OCI-LY3 (cell line): ENCODE results near the gene UBR7.

Source experiments
- EZH2phosphoT487 ChIP-seq: fragments of 200-600 bp; shearing (Covaris generic); IDR thresholded peaks from 2 replicates; pipeline ENCODE4 v1.6.1; 2018; ENCODE audit warnings: antibody characterized with exemption, mixed run types, low read depth
- TF ChIP-seq, protein P1 (sequence below): fragments of 200-600, 300-600 bp; sonication (generic); IDR thresholded peaks from 2 replicates; pipeline ENCODE4 v1.5.1; 2014; ENCODE audit warnings: antibody characterized with exemption, low read length, low read depth

DNA sequence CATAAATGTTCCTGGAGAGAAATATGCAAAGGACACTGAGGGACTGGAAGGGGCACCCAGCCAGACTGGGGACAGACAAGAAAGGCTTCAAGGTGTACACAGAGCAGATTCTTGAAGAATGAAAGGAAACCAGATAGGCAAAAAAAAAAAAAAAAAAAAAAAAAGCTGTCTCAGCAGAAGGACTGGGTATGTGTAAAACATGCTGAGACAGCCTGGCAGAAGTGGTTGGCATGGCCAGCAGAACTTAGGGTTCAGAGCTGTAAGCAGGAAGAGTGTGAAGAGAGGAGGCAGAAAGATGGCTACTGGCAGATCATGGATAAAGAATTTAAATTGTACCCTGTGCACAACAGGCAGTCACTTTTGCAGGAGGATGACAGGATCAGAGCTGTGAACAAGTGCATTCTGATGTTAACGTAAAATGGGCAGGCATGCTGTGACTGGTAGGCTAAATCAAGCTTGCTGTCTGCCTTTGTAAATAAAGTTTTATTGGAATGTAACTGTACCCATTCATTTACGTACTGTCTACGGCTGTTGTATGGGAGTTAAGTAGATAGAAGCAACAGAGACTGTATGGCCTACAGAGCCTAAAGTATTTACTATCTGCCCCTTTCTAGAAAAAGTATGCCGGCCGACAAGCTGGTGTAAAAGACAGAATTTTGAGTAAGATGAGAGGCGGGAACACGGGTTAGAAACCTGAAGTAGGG lies 42.2 kb downstream of the UBR7 start:
- TF ChIP-seq, protein P1, sequence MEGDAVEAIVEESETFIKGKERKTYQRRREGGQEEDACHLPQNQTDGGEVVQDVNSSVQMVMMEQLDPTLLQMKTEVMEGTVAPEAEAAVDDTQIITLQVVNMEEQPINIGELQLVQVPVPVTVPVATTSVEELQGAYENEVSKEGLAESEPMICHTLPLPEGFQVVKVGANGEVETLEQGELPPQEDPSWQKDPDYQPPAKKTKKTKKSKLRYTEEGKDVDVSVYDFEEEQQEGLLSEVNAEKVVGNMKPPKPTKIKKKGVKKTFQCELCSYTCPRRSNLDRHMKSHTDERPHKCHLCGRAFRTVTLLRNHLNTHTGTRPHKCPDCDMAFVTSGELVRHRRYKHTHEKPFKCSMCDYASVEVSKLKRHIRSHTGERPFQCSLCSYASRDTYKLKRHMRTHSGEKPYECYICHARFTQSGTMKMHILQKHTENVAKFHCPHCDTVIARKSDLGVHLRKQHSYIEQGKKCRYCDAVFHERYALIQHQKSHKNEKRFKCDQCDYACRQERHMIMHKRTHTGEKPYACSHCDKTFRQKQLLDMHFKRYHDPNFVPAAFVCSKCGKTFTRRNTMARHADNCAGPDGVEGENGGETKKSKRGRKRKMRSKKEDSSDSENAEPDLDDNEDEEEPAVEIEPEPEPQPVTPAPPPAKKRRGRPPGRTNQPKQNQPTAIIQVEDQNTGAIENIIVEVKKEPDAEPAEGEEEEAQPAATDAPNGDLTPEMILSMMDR, result no peak
- TF ChIP-seq EZH2phosphoT487, result no peak
